HG02642 (cell line): ENCODE data around the gene CAPN2.
"Not testable (repeated sequence)": the region's sequence is repeated elsewhere in the genome, so short reads cannot be mapped to it uniquely, and the experiment has no call there.

Experiments
- ATAC-seq: cut with Tn5 transposase; IDR thresholded peaks from one replicate; pipeline ENCODE4 v1.9.1; 2021; ENCODE audit warnings: mild to moderate bottlenecking; ENCODE audit not compliant: unreplicated experiment, poor library complexity

CAPN2 gene

DNA sequence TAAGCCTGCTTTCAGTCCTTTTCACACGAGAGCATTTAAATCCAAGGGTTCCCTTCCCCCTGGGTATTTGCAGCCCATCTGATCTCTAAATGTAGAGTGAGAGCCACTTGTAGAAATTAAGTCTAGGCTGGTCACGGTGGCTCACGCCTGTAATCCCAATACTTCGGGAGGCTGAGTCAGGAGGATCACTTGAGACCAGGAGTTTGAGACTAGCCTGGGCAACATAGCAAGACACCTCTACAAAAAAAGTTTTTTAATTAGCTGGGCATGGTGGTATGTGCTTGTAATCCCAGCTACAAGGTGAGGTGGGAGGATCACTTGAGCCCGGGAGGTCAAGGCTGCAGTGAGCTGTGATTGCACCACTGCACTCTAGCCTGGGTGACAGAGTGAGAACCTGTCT is 24.3 kb downstream of the CAPN2 start:
- ATAC-seq, result not testable (repeated sequence)

DNA sequence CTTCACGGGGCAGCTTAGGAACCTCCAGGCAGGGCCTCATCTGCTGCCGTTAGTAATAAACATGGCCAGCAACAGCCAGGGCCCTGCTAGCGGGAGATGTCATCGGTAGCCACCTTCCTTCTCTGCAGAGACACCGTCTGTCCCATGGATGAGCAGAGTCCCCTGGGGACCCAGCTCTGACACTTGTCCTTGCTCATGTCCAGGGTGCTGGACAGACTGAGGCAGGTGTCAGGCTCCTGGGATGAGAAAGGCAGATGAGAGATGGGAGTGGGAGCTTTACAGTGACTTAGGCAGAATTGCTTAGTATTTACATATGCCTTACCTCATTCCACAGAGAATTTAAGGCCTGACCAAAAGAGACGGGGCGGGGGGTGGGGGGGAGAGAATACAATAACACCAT is 25.0 kb downstream of the CAPN2 start:
- ATAC-seq, result no peak

DNA sequence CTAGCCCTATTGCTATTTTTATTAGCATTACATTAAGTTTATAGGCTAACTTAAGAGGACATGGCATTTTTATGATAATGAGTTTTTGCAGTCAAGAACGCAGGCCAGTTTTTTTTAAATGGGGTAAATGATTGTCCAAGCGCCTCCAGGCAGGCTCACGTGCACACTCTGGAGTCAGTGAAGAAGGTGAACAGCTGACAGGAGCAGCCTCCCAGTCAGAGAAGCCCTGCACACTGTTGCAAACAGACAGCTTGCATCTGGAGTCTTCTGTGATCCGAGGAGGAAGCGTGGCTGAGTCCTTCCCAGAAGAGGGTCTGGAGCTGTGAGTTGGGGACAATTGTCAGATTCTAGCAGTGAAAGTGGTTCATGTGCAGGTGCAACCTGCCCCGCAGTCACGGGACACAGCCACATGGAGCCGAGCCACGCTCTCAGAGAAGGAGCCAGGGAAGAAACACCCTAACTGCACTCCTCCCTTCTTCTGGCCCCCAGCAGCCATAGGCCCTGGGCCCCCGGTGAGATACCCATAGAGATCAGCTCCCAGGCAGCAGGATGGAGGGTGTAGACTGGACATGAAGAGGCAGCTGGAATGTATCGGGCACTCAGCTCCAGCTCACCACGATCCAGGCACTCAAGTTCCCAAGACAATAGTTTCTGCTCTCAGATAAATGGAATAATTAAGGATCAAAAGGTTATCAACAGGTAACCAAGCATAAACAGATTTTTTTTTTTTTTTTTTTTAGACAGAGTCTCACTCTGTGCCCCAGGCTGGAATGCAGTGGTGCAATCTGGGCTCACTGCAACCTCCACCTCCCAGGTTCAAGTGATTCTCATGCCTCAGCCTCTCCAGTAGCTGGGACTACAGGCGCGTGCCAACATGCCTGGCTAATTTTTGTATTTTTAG is 26.4 kb downstream of the CAPN2 start:
- no peak for ATAC-seq

DNA sequence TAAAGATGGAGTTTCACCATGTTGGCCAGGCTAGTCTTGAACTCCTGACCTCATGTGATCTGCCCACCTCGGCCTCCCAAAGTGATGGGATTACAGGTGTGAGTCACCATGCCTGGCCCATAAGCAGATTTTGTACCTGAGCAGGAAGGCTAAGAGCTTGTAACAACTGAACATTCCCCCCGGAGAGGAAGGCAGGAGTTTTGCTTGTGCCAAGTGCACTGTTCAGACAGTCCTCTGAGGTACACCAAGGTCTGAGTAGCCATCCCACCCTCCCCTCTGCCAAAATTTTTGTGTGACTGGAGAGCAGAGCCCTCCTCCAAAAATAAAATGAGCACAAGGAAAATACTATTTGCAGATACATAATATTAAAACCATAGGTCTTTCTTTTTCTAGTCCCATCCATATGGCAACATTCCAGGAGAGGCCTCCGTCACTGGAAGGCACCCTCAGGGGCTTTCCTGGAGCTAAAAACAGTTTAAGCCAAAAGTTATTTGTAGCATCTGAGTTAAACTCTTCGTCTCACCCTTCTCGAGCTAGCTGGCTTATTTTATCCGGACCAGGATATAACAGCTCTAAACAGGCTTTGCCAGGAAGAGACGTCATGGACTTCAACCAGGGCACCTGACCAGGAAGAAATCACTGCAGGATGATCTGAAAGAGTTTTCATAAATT is 27.2 kb downstream of the CAPN2 start:
- ATAC-seq, result no peak

DNA sequence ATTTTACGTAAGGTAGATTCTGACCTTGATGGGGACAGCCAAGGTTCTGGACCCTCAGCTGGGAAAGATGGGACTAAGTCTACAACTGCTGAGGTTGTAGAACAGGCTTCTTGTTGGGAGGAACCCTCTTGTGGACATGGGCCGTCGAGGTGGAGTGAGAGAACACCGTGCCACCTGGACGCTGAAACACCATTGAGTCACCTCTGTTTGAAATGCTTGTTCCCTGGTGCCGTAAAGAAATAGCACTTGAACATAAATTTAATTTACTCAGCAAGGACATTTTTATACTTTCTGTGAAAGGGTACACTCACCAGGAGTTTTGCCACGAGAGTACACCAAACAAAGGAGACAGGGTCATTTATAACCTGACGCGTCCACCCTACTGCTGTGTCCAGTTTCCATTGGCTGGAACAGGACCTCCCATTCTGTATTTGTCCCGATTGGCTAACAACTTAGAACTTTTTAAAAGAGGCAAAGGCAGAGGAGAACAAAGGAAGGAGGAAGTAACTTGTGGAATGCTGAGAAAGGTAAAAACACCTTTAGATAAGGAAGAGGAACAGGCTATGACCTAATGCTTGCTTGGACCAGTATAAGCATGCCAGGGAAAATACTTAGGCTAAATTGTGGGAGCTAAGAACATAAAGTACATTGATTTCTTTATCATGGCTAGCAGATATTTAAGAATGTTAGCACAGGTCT is 27.8 kb downstream of the CAPN2 start:
- ATAC-seq, result not testable (repeated sequence)

DNA sequence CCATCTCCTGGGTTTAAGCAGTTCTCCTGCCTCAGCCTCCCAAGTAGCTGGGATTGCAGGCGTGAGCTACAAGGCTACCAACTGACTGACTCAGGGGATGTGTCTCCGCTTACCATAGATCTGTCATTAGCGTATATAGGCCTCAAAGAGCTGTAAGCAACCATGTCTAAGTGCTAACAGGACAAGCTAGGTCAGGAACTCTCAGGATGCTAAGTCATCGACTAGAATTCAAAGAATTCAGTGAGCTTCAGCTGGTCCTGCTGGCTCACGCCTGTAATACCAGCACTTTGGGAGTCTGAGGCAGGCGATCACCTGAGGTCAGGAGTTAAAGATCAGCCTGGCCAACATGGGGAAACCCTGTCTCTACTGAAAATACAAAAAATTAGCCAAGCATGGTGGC is 29.5 kb downstream of the CAPN2 start:
- ATAC-seq, result no peak

DNA sequence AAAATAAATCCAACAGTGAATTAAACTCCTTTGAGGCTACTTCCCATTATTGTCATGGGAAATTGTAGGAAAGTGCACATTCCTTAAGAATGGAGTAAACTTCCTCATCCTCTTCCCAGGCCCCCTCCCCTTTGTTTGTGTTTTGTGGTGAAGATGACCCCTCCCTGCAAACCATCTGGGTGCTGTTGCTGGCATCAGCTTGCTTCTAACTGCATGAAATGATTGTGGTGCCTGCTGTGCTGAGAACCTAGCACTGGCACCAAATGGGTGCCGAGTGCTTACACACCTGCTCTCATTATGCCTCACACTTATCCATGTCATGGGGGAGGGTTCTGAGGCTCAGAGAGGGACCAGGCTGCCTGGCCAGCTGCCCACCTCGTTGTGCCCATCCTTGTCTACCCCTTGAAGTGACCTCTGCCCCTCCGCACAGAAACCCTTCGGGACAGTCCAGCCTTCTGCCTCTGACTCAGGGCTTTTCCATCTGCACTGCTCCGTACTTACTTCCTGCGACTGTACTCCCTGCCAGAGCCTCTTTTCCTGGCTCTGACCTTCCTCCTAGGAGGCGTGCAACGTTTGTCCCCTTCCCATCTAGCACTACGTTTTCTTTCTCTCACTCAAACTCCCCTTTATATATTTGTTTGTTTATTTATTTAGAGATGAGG is 30.6 kb downstream of the CAPN2 start:
- no peak for ATAC-seq

DNA sequence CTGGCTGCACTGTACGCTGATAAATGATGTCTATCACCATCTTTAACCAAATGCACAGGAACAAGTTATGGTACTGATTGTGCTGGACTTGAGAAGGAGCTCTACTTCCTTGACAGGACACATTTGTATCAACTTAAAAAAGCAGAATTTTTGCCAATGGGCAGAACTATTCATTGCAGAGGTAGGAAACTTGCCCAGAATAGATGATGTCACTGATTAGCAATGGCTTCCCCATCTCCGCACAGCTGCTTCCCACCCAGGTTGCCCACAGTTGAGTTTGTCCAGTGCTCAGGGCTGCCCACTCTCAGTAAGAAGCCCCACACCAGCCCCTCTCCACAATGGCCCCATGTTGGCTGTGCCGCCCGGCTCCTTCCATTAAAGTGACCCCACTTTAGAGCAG is 33.4 kb downstream of the CAPN2 start:
- no peak for ATAC-seq

DNA sequence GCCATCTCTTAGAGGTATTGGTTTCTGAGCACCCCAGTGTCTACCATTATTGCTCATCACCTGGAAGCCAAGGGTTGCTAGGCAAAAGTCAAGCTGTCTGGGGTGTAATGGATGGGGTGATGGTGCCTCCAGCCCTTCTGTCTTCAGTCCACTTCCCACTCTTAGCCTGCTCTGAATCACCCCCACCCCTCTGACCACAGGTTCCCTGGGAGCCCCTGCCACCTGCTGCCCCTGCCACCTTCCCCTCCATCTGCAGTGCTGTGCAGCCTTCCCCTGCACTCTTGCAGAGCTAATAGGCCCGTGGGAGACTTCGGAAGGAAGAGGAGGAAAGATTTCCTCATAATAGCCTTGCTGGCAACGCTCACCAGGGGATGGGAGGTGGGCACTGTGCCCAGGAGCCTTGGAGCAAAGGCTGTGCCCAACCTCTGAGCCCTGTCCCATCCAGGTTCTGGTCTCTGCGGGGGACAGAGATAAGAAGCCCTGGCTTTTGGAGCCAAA is 35.5 kb downstream of the CAPN2 start:
- ATAC-seq, result no peak

DNA sequence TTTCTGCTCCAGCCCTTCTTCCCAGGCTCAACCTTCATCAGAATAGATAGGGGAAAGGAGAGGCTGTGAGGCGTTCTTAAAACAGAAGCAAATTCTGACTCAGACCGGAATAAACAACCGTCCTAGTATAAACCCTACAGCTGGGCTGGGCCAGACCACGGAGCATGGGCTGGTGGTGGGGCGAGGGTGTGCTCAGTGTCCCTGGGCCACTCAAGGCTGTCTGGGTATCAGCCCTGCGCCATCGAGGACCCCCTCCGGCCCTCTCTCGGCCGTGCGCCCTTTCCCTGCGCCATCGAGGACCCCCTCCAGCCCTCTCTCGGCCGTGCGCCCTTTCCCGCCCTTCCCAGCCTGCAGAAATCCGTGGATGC is 36.0 kb downstream of the CAPN2 start:
- no peak for ATAC-seq

DNA sequence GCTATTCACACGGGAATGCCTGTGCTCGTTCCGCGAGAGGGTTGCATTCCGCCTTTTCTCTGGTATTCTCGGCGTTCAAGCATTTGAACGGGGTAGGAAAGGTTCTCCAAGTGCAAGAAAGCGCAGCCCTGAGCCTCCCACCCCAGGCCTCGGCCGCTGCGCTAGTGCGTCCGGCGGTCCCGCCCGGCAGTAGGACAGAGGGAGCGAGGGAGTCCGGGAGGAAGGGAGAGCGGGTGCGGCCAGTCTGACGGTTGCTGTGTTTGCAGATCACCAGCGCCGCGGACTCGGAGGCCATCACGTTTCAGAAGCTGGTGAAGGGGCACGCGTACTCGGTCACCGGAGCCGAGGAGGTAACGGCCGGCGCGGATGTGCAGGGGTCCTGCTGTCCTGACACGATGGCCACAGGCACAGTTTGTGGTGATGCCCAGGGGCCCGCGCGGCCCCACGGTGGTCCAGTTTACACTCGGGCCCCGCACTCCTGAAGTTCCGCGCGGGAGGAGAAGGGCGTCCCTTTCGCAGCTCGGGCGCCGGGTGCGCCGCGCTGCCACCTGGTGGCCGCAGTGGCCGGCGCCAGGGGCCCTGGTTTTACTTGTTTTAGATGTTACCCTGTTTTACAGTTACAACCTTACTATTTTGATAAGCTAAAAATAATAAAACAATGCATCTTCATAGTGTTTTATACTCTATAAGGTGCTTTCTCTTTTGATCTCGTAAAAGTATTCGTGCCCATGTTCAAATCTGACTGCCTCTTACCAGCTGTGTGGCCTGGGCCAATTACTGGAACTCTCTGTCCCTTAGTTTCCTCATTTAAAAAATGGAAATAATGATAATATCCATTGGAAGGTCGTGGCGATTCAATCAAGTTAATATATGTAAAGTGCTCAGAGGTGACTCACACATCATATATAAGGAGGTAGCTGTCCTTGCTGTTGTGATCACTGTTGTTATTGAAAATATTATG is 36.7 kb downstream of the CAPN2 start:
- ATAC-seq, result peak; percentile 83

DNA sequence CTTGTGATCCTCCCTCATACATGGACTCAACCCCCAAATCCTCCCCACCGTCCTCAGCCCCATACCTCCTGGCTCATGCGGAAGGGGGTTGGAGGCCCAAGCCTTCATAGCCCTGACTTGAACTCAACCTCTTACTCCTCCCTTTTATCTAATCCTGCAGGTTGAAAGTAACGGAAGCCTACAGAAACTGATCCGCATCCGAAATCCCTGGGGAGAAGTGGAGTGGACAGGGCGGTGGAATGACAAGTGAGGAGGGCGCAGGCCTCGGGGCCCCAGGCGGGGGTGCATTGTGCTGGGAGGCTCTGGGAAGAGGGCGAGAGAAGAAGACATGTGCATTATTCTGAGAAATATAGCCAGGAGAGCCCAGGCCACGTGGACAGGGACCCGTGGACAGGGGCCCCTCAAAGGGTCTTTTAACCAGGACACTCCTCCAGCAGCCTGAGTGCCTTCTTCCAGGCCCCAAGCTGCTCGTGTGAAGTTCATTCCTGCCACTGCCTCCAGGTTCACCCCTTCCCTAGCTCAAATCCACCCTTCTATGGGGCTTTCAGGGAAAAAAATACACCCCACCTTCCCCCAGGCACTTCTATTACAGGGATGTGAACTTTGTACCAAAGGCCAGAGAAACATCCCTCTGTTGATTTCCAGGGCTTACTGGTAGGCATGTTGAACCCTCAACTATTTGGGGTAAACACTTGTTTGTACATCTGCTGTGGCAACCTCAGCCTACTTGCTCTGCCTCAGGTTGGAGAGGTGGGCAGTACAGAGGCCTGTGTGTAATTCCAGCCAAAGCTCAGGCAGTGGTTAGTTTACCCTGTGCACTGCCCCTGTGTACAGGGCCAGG is 38.6 kb downstream of the CAPN2 start:
- ATAC-seq, result no peak

DNA sequence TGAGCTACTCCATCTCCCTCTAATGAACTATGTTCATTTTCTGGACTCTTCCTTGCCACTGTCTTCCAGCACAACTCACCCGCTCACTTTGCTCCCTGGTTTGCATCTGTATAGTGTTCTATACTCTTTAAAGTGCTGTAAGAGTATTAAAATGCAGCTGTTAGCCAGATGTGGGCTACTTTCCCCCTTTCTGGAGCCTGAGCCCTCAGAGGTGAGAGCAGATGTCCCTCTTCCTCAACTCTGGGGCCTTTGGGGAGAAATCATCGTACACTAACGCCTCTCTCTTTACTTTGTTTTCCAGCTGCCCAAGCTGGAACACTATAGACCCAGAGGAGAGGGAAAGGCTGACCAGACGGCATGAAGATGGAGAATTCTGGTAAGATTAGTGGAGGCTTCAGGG is 39.4 kb downstream of the CAPN2 start:
- no peak for ATAC-seq

DNA sequence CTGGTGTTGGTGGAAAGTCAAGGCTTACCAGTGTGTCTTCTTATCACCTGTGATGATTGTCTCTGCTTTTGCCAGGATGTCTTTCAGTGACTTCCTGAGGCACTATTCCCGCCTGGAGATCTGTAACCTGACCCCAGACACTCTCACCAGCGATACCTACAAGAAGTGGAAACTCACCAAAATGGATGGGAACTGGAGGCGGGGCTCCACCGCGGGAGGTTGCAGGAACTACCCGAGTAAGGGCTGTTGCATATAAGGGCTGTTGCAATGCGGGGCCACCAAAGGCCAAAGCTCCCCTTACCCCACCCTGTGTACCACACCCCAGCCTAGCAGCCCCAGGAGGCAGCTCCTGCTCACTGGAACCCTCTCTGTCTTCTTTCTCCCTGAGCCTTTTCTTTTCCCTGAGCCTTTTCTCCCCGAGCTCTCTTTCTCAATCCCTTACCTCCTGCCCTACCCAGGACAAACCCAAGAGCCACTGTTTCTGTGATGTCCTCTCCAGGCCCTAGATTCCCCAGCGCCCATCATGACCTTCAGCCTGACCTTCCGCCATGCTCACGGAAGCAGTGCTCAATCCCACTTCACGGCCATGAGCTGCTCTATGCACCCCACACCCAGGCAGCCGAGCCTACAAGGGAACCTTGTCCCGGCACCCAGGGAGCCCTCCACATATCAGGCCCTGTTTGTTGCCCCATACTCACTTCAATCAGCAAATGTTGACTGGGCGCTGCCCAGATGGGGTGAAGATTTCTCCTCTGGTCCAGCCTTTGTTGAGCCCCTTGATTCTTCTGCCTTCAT is 40.6 kb downstream of the CAPN2 start:
- ATAC-seq, result no peak

DNA sequence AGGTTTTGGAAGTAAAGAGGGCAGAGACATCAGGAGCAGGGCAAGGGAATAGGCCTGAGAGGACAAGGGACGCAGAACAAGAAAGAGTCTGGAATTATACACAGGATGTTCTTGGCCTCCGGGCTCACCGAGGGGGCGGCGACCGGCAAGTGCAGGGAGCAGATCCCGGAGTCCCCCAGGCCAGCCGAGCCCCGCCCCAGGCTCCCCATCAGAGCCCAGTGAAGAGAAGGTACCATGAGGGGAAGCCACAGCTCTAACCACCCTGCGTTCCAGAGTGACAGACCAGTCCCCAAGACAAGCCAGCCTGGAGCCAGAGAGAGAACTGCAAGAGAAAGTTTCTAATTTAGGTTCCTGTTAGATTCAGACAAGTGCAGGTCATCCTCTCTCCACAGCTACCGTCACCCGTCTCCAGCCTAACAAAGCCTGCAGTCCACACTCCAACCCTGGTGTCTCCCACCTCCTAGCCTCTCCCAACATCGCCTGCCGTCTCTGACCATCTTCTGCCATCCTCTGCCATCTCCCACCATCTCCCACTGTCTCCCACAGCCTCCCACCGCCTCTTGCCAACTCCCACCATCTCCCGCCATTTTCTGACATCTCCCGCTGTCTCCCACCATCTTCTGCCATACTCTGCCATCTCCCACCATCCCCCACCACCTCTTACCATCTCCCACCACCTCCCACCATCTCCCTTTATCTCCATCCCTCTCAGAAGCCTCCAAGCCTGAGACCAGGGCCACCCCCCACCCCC is 42.5 kb downstream of the CAPN2 start:
- ATAC-seq, result no peak

DNA sequence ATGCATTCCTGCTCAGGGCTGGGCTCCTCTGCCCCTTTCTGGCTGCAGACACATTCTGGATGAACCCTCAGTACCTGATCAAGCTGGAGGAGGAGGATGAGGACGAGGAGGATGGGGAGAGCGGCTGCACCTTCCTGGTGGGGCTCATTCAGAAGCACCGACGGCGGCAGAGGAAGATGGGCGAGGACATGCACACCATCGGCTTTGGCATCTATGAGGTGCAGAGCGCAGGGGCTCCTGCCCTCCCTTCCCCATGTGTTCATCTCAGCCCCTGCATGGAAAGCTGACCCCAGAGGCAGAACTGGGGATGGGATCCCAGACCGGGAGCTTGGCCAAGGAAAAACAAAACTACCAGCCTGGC is 43.1 kb downstream of the CAPN2 start:
- ATAC-seq, result no peak
